Liver (tissue), 3 donors: ENCODE data around the gene PCYT2.

ENCODE experiments used
- FOXA1 ChIP-seq: IDR thresholded peaks from 2 replicates; pipeline ENCODE4 v1.6.1; 2016; ENCODE audit warnings: antibody characterized with exemption
- RXRA ChIP-seq, 2 donors: IDR thresholded peaks; 2 replicates each; pipeline ENCODE4 v1.6.1; 2017 to 2018; ENCODE audit warnings: antibody characterized with exemption in 2 of 2, mild to moderate bottlenecking in 1 of 2
- TF ChIP-seq, protein P1 (sequence below): IDR thresholded peaks from 2 replicates; pipeline ENCODE4 v1.6.1; 2016; ENCODE audit warnings: antibody characterized with exemption
- TF ChIP-seq, protein P2 (sequence below): fragments of 150-350 bp; IDR thresholded peaks from 2 replicates; pipeline ENCODE4 v1.5.1; 2017; ENCODE audit warnings: improper control_type of control experiment, low read depth, low read length; ENCODE audit not compliant: missing input control
- TF ChIP-seq, protein P3 (sequence below): IDR thresholded peaks from 2 replicates; pipeline ENCODE4 v1.6.1; 2016; ENCODE audit warnings: antibody characterized with exemption, mild to moderate bottlenecking
- TF ChIP-seq, protein P4 (sequence below): IDR thresholded peaks from 2 replicates; pipeline ENCODE4 v1.6.1; 2016; ENCODE audit warnings: antibody characterized with exemption
- donor health status: healthy.
- donor health status: healthy.

DNA sequence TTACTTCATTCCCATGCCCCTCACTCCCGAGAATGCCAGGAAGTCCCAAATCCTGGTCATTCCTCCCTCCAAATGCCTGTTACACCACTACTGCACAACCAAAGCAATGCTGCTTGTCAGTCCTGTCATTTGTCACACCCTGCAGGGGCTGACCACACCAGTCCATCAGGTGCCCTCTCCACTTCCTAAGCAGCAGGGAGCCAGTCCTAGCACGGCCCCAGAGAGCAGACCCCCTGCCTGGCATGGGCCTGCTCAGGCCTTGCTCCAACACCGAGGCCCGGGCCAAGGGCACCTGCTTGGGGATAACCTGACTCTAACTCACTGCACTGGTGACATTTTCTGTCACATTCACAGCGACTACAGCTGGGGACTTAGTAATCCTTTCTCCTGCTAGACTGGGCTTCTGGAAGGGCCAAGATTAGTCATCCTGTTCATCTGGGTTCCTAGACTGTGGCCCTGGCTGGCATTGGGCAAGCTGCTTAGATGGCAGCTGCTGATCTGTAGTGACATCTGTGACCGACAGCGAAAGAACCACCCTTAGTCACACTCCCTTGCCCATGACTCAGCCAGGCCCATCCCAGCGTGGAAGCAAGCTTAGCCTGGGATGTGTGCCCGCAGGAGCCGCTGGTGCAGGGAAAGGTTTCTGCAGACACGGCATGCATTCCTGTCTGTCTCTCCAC lies 25.2 kb downstream of the PCYT2 start:
- TF ChIP-seq, protein P1, sequence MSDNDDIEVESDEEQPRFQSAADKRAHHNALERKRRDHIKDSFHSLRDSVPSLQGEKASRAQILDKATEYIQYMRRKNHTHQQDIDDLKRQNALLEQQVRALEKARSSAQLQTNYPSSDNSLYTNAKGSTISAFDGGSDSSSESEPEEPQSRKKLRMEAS, result no peak
- TF ChIP-seq, protein P2, sequence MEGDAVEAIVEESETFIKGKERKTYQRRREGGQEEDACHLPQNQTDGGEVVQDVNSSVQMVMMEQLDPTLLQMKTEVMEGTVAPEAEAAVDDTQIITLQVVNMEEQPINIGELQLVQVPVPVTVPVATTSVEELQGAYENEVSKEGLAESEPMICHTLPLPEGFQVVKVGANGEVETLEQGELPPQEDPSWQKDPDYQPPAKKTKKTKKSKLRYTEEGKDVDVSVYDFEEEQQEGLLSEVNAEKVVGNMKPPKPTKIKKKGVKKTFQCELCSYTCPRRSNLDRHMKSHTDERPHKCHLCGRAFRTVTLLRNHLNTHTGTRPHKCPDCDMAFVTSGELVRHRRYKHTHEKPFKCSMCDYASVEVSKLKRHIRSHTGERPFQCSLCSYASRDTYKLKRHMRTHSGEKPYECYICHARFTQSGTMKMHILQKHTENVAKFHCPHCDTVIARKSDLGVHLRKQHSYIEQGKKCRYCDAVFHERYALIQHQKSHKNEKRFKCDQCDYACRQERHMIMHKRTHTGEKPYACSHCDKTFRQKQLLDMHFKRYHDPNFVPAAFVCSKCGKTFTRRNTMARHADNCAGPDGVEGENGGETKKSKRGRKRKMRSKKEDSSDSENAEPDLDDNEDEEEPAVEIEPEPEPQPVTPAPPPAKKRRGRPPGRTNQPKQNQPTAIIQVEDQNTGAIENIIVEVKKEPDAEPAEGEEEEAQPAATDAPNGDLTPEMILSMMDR, result no peak
- TF ChIP-seq FOXA1 (no peak), RXRA (IDR thresholded peaks at IDR 0.05) (no peak)
- TF ChIP-seq, protein P3, sequence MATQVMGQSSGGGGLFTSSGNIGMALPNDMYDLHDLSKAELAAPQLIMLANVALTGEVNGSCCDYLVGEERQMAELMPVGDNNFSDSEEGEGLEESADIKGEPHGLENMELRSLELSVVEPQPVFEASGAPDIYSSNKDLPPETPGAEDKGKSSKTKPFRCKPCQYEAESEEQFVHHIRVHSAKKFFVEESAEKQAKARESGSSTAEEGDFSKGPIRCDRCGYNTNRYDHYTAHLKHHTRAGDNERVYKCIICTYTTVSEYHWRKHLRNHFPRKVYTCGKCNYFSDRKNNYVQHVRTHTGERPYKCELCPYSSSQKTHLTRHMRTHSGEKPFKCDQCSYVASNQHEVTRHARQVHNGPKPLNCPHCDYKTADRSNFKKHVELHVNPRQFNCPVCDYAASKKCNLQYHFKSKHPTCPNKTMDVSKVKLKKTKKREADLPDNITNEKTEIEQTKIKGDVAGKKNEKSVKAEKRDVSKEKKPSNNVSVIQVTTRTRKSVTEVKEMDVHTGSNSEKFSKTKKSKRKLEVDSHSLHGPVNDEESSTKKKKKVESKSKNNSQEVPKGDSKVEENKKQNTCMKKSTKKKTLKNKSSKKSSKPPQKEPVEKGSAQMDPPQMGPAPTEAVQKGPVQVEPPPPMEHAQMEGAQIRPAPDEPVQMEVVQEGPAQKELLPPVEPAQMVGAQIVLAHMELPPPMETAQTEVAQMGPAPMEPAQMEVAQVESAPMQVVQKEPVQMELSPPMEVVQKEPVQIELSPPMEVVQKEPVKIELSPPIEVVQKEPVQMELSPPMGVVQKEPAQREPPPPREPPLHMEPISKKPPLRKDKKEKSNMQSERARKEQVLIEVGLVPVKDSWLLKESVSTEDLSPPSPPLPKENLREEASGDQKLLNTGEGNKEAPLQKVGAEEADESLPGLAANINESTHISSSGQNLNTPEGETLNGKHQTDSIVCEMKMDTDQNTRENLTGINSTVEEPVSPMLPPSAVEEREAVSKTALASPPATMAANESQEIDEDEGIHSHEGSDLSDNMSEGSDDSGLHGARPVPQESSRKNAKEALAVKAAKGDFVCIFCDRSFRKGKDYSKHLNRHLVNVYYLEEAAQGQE, result no peak
- TF ChIP-seq, protein P4, sequence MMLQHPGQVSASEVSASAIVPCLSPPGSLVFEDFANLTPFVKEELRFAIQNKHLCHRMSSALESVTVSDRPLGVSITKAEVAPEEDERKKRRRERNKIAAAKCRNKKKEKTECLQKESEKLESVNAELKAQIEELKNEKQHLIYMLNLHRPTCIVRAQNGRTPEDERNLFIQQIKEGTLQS, result no peak
